ENCODE results near the gene HOXA13.

The HOXA13 gene

GRCh38 chr7:27148031-27148755 is 51.7 kb downstream of the HOXA13 start:
- DNase-seq (ENCODE audit: low read depth in 2 of 3, low spot score in 1 of 3): no peak

GRCh38 chr7:27147199-27148030 is 52.5 kb downstream of the HOXA13 start, which contains the start of gene HOXA6:
TSS of gene HOXA6 (minus strand) at chr7:27147774. CDS start at chr7:27147749, 25 bp downstream.
- no peak for DNase-seq (ENCODE audit: low read depth in 2 of 3, low spot score in 1 of 3)

GRCh38 chr7:27146491-27147198 is 53.2 kb downstream of the HOXA13 start:
- DNase-seq (ENCODE audit: low read depth in 2 of 3, low spot score in 1 of 3): no peak

GRCh38 chr7:27145914-27146412 is 53.9 kb downstream of the HOXA13 start:
- no peak for DNase-seq (ENCODE audit: low read depth in 2 of 3, low spot score in 1 of 3)

- no peak for DNase-seq (ENCODE audit: low read depth in 2 of 3, low spot score in 1 of 3)
Observed at GRCh38 chr7:27145165-27145913, 54.6 kb downstream of the HOXA13 start.

- DNase-seq (ENCODE audit: low read depth in 2 of 3, low spot score in 1 of 3): no peak
Observed at GRCh38 chr7:27144781-27145164, 55.1 kb downstream of the HOXA13 start.
